Testis (tissue), 2 donors: Measurements from ENCODE around the gene CPNE1.

Source experiments
- POLR2A ChIP-seq: fragments of 450-650 bp; IDR thresholded peaks from one replicate; pipeline ENCODE4 v1.6.1; 2017; ENCODE audit warnings: antibody characterized with exemption, mild to moderate bottlenecking, moderate library complexity
- TF ChIP-seq, protein P1 (sequence below), 3 experiments: fragments of 450-650 bp in 2 of 3; fragments of 200-600 bp in 1 of 3; sonication (generic) in 1 of 3; IDR thresholded peaks; one replicate each; pipeline ENCODE4 v1.5.1; 2016 to 2019; ENCODE audit warnings: antibody characterized with exemption in 3 of 3, mild to moderate bottlenecking in 2 of 3, moderate library complexity in 1 of 3

- TF ChIP-seq, protein P1, sequence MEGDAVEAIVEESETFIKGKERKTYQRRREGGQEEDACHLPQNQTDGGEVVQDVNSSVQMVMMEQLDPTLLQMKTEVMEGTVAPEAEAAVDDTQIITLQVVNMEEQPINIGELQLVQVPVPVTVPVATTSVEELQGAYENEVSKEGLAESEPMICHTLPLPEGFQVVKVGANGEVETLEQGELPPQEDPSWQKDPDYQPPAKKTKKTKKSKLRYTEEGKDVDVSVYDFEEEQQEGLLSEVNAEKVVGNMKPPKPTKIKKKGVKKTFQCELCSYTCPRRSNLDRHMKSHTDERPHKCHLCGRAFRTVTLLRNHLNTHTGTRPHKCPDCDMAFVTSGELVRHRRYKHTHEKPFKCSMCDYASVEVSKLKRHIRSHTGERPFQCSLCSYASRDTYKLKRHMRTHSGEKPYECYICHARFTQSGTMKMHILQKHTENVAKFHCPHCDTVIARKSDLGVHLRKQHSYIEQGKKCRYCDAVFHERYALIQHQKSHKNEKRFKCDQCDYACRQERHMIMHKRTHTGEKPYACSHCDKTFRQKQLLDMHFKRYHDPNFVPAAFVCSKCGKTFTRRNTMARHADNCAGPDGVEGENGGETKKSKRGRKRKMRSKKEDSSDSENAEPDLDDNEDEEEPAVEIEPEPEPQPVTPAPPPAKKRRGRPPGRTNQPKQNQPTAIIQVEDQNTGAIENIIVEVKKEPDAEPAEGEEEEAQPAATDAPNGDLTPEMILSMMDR (IDR thresholded peaks at IDR 0.05) = no peak
- no peak for TF ChIP-seq POLR2A
Observed at GRCh38 chr20:35626386-35627001, 38.2 kb downstream of the CPNE1 start.
